ENCODE results near the gene TRUB2.
"Not testable (repeated sequence)": the region's sequence is repeated elsewhere in the genome, so short reads cannot be mapped to it uniquely, and the experiment has no call there.

Gene TRUB2

DNA sequence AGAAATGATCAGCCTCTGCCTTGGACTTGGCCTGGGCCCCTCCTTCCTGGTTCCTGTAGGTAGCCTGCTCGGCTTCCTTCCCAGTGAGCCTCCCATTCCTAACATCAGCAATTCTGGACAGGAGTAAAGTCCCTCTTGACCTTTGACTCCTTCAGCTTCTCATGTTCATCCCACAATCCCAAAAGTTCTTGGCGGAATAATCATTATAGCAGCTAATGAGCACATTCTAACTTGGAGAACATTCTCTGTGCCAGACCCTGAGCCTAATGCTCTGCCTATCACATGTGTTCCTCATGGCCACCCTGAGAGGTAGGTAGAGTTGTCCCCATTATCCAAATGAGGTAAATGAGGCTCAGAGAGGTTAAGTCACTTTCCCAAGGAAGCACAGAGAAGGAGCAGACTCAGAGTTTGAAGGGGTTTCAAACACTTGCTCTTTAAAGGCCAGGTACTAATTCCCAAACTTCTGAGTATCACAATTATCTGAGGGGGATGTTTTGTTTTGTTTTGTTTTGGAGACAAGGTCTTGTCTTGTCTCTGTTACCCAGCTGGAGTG, 24.9 kb downstream of the TRUB2 start:
- DNase-seq: no peak

DNA sequence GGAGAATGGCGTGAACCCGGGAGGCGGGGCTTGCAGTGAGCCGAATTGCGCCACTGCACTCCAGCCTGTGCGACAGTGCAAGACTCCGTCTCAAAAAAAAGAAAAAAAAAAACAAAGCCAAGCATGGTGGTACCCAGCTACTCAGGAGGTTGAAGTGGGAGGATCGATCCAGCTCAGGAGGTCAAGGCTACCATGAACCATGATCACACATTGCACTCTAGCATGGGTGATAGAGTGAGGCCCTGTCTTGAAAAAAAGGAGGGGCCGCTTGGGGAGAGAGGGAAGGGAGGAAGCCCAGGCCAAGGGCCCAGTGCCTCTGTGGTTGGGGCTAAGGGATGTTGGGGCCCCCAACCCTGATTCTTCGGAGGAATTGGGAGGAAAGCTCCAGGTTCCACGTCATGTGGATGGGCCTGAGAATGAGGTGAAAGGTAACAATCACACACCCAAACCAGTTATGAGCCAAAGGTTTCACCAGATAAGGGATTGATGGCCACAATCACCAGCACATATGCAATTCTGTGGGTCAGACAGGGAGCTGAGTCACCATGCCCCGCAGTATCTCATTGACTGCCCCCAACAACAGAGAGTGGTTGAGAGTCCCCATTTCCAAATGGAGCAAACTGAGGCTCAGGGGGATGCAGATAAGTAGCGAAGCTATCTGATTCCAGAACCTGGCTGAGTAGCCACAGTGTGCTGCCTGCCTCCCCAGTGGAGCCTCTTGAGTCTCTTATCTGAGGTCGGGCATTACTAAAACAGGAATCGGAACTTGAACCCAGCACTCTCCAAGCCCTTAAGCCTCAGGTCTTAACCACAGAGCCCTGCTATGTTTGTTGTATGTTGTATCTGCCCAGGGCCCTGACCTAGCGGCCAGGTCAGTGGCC, 25.7 kb downstream of the TRUB2 start:
- no peak for DNase-seq

DNA sequence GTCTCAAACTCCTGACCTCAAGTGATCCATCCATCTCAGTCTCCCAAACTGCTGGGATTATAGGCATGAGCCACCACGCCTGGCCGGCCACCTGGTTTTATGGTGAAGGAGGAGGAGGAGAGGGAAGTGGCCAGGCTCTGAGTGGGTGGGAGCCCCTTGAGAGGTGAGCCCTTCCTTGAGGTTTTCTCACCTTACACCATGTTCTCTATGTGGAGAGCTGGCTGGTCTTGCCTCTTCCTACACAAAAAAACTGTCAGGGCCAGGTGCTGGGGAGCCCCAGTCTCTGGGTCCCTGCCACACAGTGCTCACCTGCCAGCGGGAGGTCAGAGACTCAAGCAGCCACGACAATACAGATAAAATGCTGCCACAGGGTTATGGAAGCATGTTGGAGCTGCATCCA, 28.1 kb downstream of the TRUB2 start:
- DNase-seq: no peak

DNA sequence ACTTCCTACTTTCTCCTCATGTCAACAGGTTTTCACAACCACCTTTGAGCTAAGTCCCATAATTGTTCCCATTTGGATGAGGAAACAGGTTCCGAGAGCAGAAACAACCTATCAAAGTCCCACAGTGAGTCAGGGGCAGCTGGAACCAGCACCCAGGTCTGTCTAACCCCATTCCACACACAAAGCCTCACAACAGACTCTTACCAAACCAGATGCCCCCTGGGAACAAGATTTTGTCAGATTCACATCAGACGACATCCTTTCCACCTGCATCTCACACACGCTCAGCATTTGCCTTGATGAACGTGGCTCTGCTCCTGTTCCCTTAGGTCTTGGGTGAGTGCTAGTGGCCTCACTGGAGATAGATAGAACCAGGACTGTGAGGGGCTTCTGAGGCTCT, 29.2 kb downstream of the TRUB2 start:
- no peak for DNase-seq

DNA sequence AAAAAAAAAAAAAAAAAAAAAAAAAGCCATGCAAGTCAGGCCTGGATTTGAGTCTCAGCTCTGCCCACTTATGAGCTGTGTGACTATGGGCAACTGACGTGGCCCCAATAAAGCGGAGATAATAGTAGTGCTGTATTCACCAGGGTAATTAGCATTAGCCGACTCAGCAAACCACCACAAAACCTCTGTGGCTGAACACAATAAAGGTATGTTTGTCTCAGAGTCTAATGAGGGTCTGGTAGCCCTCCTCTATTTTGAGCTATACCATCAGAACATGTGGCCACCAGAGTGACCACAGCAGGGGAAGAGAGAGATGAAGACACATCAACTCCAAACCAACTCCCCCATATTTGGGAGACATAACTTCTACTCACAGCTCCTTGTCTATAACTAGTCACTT, 30.2 kb downstream of the TRUB2 start:
- DNase-seq: no peak

DNA sequence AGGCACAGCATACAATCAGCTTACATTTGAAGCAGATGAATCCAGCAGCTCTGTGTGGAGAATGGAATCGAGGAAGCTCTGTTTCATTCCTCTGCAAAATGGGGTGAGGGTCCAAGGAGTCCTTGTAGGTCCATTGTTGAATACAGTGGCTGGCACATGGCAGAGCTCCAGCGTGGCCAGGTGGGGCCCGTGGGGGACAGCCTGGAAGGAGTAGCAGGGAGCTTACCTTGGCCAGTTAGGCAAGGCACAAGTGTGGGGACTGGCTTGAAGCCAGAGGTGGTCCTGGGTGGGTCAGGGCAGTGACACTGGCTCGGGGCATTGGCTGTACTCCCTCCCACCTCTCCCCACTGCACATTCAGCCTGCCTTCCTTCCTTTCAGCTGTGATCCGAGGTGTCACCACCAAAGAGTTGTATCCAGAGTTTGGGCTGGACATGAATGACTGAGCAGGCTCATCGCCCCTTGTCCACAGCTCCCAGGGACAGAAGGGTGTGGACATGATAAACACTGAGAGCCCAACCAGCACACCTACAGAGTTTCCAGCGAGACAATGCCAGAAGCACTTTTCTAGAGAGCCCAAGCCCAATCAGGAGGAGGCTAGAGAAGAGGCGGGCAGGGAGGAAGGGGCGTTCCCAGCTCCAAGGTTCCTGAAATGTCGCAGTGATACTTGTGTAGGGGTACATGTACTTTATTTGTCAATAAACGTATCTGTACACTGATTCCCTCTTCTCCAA, 33.8 kb downstream of the TRUB2 start:
- no peak for DNase-seq

DNA sequence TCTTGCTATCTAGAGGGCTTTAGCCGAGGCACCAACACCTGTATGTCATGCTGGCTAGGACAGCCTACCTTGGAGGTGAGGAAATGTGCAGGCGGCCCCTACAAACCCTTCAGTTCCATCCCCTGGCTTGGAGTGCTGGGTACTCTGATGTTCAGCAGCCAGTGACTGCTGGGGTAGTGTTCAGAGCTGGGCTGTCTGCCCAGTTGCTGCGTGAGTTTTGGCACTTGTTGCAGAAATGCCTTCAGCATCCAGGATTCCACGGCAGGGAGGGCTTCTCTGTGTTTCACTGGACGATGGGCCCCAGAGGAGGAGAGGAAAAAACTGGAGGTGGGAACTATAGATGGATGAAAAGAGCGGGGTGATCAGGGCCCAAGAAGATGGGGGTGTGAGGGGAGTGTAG, 35.8 kb downstream of the TRUB2 start:
- DNase-seq: no peak

DNA sequence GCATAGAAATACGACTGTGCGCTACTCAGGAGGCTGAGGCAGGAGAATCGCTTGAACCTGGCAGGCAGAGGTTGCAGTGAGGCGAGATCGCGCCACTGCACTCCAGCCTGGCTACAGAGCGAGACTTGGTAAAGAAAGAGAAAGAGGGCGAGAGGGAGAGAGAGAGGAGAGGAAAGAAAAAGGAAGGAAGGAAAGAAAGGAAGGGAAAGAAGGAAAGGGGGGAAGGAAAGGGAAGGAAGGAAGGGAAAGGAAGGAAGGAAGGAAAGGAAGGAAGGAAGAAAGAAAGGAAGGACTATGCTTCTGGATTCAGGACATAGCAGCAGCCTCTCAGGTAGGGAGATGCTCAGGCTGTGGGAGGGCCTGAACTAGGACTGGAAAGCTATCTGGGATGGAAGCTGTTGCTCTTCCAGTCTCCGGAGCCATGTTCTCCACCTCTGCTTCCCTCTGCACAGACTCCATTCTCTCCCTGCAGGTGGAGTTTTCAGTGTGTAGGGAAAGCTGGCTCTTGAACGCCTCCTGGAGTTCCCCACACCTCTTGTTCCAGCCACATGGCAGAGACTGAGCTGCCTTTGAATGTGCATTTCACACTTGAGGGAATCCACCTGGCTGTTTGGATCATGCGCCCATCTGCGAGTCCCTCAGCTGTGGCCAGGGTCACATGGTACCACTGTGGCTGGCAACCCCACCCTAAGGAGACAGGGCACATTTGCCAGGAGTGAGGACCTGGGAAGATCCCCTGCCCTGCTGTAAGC, 37.0 kb downstream of the TRUB2 start:
- DNase-seq: no peak

DNA sequence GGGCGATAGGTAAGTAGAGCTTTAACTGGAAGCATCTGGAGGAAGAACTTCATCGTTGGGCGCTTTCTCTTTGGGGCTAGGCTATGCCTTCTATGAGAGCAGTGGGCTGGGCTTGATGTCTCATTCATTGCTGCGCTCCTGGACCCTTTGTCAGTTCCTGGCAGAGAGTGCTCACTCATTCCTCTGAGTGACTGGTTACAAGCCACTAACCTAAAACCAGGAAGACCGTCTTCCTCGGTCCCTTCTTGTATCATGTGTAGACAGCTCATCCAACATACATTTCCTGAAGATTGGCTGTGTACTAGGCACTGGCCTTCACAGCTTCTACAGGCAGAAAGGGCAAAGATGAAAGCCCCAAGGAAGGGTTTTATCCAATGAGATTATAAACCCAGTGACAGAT, 39.7 kb downstream of the TRUB2 start:
- DNase-seq: no peak

DNA sequence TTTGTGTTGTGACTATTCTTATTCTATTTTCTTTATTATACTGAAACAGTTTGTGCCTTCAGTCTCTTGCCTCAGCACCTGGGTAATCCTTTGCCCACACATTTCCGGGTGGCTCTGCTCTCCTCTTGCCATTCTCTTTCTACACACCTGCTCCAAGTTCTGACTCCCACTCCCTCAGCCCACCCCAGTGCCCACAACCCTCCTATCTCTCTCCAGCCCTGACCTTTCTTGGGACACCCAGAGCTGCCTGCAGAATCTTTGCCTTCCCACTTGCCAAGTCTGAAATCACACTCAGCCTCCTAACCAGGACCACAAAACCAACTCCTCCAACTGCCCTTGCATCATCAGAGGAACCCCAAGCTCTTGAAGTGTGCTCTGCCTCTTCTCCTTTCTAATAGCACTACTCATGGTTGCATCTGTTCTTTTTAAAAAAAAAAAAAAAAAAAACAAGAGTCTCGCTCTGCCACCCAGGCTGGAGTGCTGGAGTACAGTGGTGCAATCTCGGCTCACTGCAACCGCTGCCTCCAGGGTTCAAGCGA, 42.1 kb downstream of the TRUB2 start:
- DNase-seq: no peak

DNA sequence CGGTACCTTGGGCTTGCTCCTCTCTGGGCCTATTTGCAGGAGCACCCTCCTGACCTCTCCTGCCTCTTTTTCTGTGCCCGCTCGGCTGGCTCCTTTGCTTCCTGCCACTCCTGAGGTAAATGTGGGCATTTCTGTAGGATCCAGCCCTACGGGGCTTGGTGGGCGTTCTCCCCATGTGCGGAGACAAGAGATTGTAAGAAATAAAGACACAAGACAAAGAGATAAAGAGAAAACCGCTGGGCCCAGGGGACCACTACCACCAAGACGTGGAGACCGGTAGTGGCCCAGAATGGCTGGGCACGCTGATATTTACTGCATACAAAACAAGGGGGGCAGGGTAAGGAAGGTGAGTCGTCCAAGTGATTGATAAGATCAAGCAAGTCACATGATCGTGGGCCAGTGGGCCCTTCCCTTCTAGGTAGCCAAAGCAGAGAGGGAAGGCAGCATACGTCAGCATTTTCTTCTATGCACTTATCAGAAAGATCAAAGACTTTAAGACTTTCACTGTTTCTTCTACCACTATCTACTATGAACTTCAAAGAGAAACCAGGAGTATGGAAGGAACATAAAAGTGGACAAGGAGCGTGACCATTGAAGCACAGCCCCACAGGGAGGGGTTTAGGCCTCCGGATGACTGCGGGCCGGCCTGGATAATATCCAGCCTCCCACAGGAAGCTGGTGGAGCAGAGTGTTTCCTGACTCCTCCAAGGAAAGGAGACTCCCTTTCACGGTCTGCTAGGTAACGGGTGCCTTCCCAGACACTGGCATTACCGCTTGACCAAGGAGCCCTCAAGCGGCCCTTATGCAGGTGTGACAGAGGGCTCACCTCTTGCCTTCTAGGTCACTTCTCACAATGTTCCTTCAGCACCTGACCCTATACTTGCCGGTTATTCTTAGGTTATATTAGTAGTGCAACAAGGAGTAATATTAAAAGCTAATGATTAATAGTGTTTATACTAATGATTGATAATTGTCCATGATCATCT, 42.9 kb downstream of the TRUB2 start:
- DNase-seq: not testable (repeated sequence)

DNA sequence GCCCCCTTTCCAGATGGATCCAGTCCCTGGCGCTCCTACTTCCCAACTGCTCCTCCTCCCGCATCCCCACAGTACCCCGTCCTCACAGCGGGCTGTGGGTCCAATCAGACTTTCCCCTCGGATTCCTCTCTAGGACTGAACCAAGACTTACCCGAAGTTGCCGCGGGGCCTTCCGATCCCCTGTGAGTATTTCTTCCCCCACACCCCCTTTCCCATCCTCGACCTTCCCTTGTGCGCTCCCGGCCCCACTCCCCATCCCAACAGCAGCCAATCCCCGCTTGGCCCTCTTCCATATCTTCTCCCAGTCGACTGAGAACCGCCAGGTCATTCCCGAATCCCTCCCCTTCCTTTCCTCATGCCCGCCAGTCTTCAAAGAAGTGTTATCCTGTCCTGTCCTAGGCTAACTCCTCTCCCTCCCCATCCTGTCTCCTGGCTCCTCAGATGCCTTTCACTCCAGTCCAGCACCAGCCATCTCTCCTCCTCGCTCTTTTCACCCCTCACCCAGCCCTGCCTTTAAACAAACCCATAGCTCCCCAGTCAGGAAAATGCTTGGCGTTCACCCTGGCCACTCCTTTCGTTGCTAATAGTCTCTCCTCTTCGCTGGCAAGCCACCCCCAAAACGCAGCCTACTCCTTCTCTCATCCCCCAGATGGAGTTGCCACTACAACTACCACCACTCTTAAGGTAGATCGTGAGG, 45.5 kb downstream of the TRUB2 start:
- peak; percentile 21 for DNase-seq

DNA sequence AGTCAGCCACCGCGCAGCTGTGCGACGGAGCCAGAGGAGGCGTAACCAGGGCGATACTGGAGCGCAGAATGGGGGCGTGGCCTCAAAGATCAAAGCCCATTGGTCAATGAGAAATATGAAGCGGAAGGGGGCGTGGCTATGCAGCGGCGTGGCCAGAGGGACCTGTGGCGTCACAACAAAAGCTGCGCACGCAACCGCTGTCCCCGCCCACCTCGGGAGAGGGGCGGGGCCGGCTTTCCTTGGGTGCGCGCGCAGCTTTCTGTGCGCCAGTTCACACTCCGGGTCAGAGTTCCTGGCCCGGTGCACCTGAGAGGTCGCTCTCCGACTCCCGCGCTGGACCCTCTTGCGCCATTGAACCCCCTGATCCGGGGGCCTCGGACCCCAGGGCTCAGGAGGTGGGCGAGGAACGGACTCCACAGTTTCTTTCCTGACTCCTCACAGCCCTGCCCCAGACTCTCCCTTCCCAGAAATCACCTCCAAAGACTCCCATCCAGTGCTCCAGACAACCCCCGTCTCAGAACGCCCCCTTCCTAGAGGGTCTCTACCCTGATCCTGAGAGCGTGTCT, 46.2 kb downstream of the TRUB2 start, which contains the start of gene SWI5:
TSS of gene SWI5 (plus strand) at position 269 of the 566 bp plus-strand sequence.
- peak; percentile 98 for DNase-seq

DNA sequence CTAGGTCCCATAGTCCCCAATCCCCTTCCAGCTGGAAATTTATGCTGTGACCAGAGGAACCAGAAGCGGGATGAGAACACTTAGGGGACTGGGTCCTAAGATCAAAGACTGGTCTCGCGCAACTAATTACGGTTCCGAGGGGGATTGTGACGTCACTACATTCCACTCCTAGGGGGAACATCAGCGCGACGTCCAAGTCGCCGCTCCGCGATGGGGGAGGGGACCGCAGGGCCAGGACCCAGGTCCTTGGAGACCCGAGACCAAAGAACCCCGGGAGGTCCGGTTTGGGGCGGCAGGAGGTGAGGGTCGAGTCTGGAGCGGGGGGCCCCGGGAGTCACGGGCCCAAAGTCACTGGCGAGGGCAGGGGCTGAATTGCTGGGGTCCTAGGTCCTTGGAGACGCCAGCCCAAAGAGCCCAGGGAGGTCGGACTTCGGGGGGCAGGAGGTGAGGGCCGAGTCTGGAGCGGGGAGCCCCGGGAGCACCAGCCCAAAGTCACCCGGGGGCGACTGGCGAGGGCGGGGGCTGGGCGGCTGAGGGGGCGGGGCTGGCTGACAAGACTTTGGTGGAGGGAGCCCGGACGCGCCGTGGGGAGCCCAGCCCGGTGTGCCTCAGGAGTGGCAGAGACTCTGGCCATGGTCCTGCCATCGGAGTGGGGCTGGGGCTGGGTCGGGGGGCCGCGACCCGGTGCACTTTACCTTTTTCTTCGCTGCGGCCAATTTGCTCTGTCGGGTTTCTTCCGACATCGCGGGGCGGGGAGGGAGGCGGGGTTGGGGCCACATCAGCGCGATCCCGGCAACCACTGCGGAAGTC, 46.8 kb downstream of the TRUB2 start, which contains the start of gene GOLGA2:
TSS of gene GOLGA2 (minus strand) at position 810 of the 810 bp plus-strand sequence. CDS start at position 779, 31 bp downstream.
- DNase-seq: peak; percentile 4

DNA sequence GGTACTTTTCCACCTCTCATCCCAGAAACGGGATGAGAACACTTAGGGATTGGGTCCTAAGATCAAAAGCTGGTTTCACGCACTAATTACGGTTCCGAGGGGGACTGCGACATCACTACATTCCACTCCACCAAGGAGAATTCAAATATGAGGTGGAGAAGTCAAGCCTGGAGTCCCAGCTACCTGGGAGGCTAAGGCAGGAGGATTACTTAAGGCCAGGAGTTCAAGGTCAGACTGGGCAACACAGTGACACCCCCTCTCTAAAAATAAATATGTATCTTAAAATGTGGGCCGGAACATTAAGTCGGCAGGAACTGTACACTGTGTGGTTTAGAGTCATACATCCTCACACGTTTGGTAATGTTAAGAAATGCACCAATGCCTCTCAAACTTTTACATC, 48.0 kb downstream of the TRUB2 start:
- DNase-seq: no peak

DNA sequence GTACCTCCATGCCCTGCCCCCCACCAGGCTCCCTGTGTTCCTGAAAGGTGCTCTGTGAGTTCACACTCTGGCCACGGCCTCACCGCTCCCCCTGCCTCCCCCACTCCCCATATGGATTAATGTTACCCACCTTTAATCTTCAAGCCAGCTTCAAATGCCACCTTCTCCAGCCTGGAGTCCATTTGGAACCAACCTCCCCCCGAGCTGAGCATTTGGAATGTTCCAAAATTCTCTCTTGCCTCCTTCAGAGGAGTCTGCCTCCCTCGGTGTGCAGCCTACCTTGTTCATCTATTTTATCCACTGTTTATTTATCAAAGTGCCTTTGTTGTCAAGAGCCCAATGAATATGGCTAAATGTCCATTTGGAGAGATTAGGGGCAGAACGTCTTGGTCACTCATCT, 50.7 kb downstream of the TRUB2 start:
- no peak for DNase-seq

DNA sequence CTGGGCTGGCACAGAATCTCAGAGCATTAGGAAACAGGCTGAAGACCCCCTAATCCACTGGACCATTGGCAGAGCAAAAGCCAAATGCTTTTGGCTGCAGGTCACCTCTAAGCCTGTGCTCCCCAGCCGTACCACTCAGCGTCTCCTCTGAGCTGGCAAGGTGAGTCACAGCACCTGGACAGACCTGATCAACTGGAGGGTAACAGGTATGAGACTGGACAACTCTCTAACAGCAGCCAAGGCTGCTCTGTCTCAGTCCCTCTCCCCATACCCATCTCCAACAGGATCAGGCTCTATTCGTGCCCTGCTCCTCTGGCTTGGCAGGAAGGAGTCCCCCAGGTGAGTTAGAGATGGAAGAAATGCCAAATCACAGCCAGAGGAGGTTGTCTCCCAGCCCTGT, 51.1 kb downstream of the TRUB2 start:
- DNase-seq: no peak

DNA sequence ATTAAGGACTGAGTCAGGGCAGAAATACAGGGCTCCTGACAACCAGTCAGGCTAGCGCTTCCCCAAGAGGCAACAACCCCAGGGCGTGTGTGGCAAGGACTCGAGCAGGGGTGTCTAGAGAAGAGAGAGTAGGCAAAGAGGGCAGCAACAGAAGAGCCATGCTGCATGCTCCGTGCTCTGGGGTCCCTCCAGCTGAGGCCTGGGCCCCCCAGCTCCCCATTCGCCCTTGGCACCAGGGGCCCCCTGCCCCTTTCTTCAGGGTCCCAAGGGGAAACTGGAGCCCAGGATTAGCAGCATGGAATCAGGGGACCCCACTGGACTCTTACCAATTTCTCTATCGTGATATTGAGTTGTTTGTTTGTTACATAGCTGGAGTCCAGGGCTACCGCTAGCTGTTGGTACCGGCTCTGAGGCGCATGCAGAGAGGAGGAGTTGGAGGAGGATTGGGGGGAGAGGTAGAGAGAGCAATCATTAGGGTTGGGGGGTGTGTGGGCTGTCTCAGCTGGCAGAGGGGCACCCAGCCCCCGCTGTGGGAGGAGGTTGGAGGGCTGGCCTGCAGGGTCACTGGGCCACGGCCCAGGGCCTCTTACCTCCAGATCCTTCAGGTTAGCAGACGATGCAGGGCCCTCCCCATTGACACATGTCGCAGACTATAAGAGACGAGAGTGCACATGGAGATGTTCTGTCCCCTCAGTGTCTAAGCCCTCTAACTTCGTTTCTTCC, 55.2 kb downstream of the TRUB2 start:
- DNase-seq: no peak

DNA sequence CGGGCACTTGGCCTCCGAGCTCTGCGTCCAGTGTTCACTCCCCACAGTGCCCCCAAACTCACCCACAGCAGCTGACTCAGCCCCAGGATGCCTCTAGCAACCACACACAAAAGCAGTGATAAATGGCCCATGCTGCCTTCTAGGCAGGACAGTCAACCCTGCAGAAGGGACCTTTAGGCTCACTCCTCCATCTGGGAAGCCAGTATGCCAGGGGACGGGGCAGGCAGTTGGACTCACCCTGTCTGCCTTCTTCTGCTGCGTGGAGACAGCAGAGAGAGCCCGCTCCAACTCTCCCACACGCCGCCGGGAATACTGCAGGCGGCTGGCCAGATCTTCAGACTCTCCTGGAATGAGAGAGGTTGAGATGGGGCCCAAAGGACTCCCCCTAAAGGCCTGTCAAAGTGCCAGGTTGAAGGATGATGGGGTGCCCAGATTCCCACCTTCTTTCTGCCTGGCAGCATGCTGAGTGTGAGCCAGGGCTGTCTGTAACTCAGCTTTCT, 56.8 kb downstream of the TRUB2 start:
- no peak for DNase-seq

Data from NCI-H146 (cell line).